A549 (cell line): ENCODE measurements around the gene CADM1. TPM values are rescaled to one million over a fixed set of nuclear protein-coding genes. Genes with fewer than 3 reads are reported as not detected.

Source experiments
- ATAC-seq, 2 experiments: fragments of 200-7000 bp in 1 of 2; fragments of >200 bp in 1 of 2; cut with Nextera tagmentation in 1 of 2; cut with Tn5 transposase in 1 of 2; 3 replicates each; pipeline versions ENCODE4 v1.8.0 to v1.9.1; 2018 to 2020; ENCODE audit warnings: mild to moderate bottlenecking in 1 of 2, moderate library complexity in 1 of 2
- CTCF ChIA-PET: fragments of 300-600 bp; sonication (Branson Sonifier 250); formaldehyde crosslinking; extraction: SDS; loops from one replicate; lab custom pipeline; 2021; ENCODE audit warnings: antibody characterized with exemption, inconsistent platforms; lab: Yijun Ruan, JAX
- POLR2A ChIA-PET: fragments of 350-600 bp; formaldehyde crosslinking; extraction: SDS; loops from one replicate; lab custom pipeline; 2021; ENCODE audit warnings: antibody characterized with exemption, inconsistent platforms; lab: Yijun Ruan, JAX
- DNase-seq, 2 experiments: peaks; one replicate each; pipeline versions ENCODE4 v3.0.0 to v3.0.0-alpha.2; 2011 to 2016; ENCODE audit warnings: low read depth in 1 of 2, low spot score in 1 of 2
- FAIRE-seq: peaks from 2 replicates; lab custom pipeline; 2011; peaks lifted over from hg19 to GRCh38; lab: Jason Lieb, UNC
- H3K27ac ChIP-seq, 2 experiments: fragments of >200 bp; sonication (Bioruptor Twin); formaldehyde crosslinking; 3 replicates each; pipeline ENCODE4 v1.5.1; 2016 to 2017
- H3K4me1 ChIP-seq: fragments of >200 bp; sonication (Bioruptor Twin); formaldehyde crosslinking; 3 replicates; pipeline ENCODE4 v1.6.1; 2016
- H3K4me2 ChIP-seq: fragments of >200 bp; sonication (Bioruptor Twin); formaldehyde crosslinking; 3 replicates; pipeline ENCODE4 v1.6.1; 2016
- H3K4me3 ChIP-seq: fragments of >200 bp; sonication (Bioruptor Twin); formaldehyde crosslinking; 3 replicates; pipeline ENCODE4 v1.5.1; 2016
- H3K9me3 ChIP-seq: fragments of >200 bp; sonication (Bioruptor Twin); formaldehyde crosslinking; 3 replicates; pipeline ENCODE4 v1.6.1; 2016
- CBX2 ChIP-seq: fragments of 200-600 bp; sonication (generic); IDR thresholded peaks from 2 replicates; pipeline ENCODE4 v1.6.1; 2016; ENCODE audit warnings: low read depth, mild to moderate bottlenecking, borderline replicate concordance
- CHD2 ChIP-seq: fragments of 150-350 bp; IDR thresholded peaks from 2 replicates; pipeline ENCODE4 v1.6.1; 2014; ENCODE audit warnings: low read length; ENCODE audit not compliant: partially characterized antibody
- CTCF ChIP-seq: fragments of >200 bp; sonication (Bioruptor Twin); formaldehyde crosslinking; IDR thresholded peaks from 3 replicates; pipeline ENCODE4 v1.5.1; 2016
- E2F6 ChIP-seq: IDR thresholded peaks from 2 replicates; pipeline ENCODE4 v1.6.1; 2012; ENCODE audit warnings: low read depth, borderline replicate concordance
- ELK1 ChIP-seq: fragments of 150-350 bp; IDR thresholded peaks from 2 replicates; pipeline ENCODE4 v1.6.1; 2014; ENCODE audit warnings: low read depth, mild to moderate bottlenecking, low read length
- EP300 ChIP-seq, 2 experiments: fragments of >200 bp; sonication (Bioruptor Twin); formaldehyde crosslinking; IDR thresholded peaks; 2 replicates in 1 of 2; 3 replicates in 1 of 2; pipeline ENCODE4 v1.6.1; 2016 to 2017
- FOXS1 ChIP-seq: fragments of 250-450 bp; sonication (Bioruptor Pico); IDR thresholded peaks from 2 replicates; pipeline ENCODE4 v1.5.0; 2020; ENCODE audit warnings: mild to moderate bottlenecking, moderate library complexity
- GATA3 ChIP-seq: IDR thresholded peaks from 2 replicates; pipeline ENCODE4 v1.6.1; 2012; ENCODE audit warnings: borderline replicate concordance
- HDAC2 ChIP-seq: fragments of 200-600 bp; sonication (generic); IDR thresholded peaks from 2 replicates; pipeline ENCODE4 v1.6.1; 2016
- HMGXB4 ChIP-seq: fragments of 250-450 bp; sonication (Bioruptor Pico); IDR thresholded peaks from 2 replicates; pipeline ENCODE4 v1.5.0; 2021; ENCODE audit warnings: mild to moderate bottlenecking, moderate library complexity, borderline replicate concordance
- HOXB13 ChIP-seq: fragments of 250-450 bp; sonication (Bioruptor Pico); IDR thresholded peaks from 2 replicates; pipeline ENCODE4 v1.5.0; 2020; ENCODE audit warnings: low read depth, mild to moderate bottlenecking, moderate library complexity
- HOXB5 ChIP-seq: fragments of 250-450 bp; sonication (Bioruptor Pico); IDR thresholded peaks from 2 replicates; pipeline ENCODE4 v1.5.0; 2020; ENCODE audit warnings: mild to moderate bottlenecking, moderate library complexity
- JUNB ChIP-seq: fragments of >200 bp; sonication (Bioruptor Twin); formaldehyde crosslinking; IDR thresholded peaks from 2 replicates; pipeline ENCODE4 v1.6.1; 2016
- KDM5A ChIP-seq: fragments of 200-600 bp; sonication (generic); IDR thresholded peaks from 2 replicates; pipeline ENCODE4 v1.6.1; 2016; ENCODE audit warnings: antibody characterized with exemption, mild to moderate bottlenecking
- MAZ ChIP-seq: fragments of 150-350 bp; IDR thresholded peaks from 2 replicates; pipeline ENCODE4 v1.6.1; 2014; ENCODE audit warnings: antibody characterized with exemption, low read depth, low read length, borderline replicate concordance
- NR3C1 ChIP-seq: fragments of >200 bp; sonication (Bioruptor Twin); formaldehyde crosslinking; IDR thresholded peaks from 3 replicates; pipeline ENCODE4 v1.6.1; 2017
- PBX3 ChIP-seq: IDR thresholded peaks from 2 replicates; pipeline ENCODE4 v1.6.1; 2012
- REST ChIP-seq: fragments of 200-600 bp; sonication (generic); IDR thresholded peaks from 2 replicates; pipeline ENCODE4 v1.6.1; 2016; ENCODE audit warnings: antibody characterized with exemption, mild to moderate bottlenecking, moderate library complexity
- RNF2 ChIP-seq: fragments of 200-600 bp; sonication (generic); IDR thresholded peaks from 2 replicates; pipeline ENCODE4 v1.6.1; 2016; ENCODE audit warnings: low read depth, mild to moderate bottlenecking, antibody characterized with exemption, moderate library complexity, borderline replicate concordance
- SMC3 ChIP-seq: fragments of >200 bp; sonication (Bioruptor Twin); formaldehyde crosslinking; IDR thresholded peaks from 3 replicates; pipeline ENCODE4 v1.6.1; 2018; ENCODE audit warnings: inconsistent platforms
- SREBF2 ChIP-seq: fragments of 450-650 bp; IDR thresholded peaks from 2 replicates; pipeline ENCODE4 v1.6.1; 2014; ENCODE audit warnings: mild to moderate bottlenecking, moderate library complexity
- ZC3H11A ChIP-seq: fragments of 450-650 bp; IDR thresholded peaks from 2 replicates; pipeline ENCODE4 v1.6.1; 2014; ENCODE audit warnings: antibody characterized with exemption, mild to moderate bottlenecking
- ZSCAN20 ChIP-seq: fragments of 250-450 bp; sonication (Bioruptor Pico); IDR thresholded peaks from 2 replicates; pipeline ENCODE4 v1.8.0; 2022; ENCODE audit warnings: mild to moderate bottlenecking, moderate library complexity
- WGBS: methylation state at CpG from one replicate; pipeline ENCODE4 v1.1.6; 2017; ENCODE audit errors: missing lambda C conversion rate; 5-methylcytosine and 5-hydroxymethylcytosine counted together
- polyA plus RNA-seq, 4 experiments: library from polyadenylated mRNA; depleted of rRNA in 3 of 4; stranded (reverse); fragments of >200 nt; fragmentation: RNase III in 1 of 4; extraction: RNeasy Plus Mini Kit Qiagen cat#74134 plus additional on column Dnase treatment in 1 of 4; gene quantifications; 2 replicates in 3 of 4; 3 replicates in 1 of 4; pipeline ENCODE4 v1.2.3, GENCODE V29; 2011 to 2017

The CADM1 gene
- polyA plus RNA-seq, 2 of the 4 experiments (the other 2 are of a cell fraction) = 33.4 to 36.7 TPM

GRCh38 chr11:115345840-115346239 is 158.4 kb downstream of the CADM1 start:
- POLR2A ChIA-PET = no interaction called here
- TF ChIP-seq JUNB = no peak
- TF ChIP-seq NR3C1 = no peak
- TF ChIP-seq HMGXB4 (CRISPR knock-in tag) = no peak
- no peak for TF ChIP-seq PBX3
- TF ChIP-seq HDAC2 = no peak
- no peak for TF ChIP-seq E2F6
- TF ChIP-seq GATA3 = no peak
- TF ChIP-seq HOXB13 (CRISPR knock-in tag) = no peak
- no peak for TF ChIP-seq ZSCAN20 (CRISPR knock-in tag)
- no peak for TF ChIP-seq KDM5A
- no peak for TF ChIP-seq REST
- no peak for TF ChIP-seq CHD2
- no peak for TF ChIP-seq RNF2
- TF ChIP-seq HOXB5 (CRISPR knock-in tag) = no peak
- no peak for TF ChIP-seq SREBF2
- TF ChIP-seq MAZ = no peak
- Histone ChIP-seq H3K4me1 (0 out of 3 replicates have a peak, but pooled peaks cover 4% of the 10 kb centered on the region), H3K27ac (no peak overlapping the region), H3K4me2 (no peak overlapping the region), H3K9me3 (no peaks in the 10 kb centered on the region), H3K4me3 (no peak overlapping the region)
- WGBS = 81% methylated on average over 2 of the region's 2 CpGs
- CTCF ChIA-PET = interaction anchor here (1.2 kb wide), 1 partner anchor 21 kb away, joined by 3 read pairs; no protein-coding TSS in a partner anchor
- ATAC-seq (no peak), DNase-seq (no peak), FAIRE-seq (no peak)

- H3K4me3 ChIP-seq = no peak overlapping the region
- H3K9me3 ChIP-seq = no peaks in the 10 kb centered on the region
- H3K27ac ChIP-seq = no peak overlapping the region
- no peak overlapping the region for H3K4me2 ChIP-seq
- FAIRE-seq (no peak), ATAC-seq (no peak), DNase-seq (no peak)
- ChIA-PET CTCF (interaction anchor here (1.0 to 1.2 kb wide), 2 partner anchors 12 to 21 kb away, joined by 3 read pairs; no protein-coding TSS in a partner anchor), POLR2A (no interaction called here)
- 0 out of 3 replicates have a peak, but pooled peaks cover 4% of the 10 kb centered on the region for H3K4me1 ChIP-seq
- TF ChIP-seq FOXS1 (CRISPR knock-in tag) (no peak), HDAC2 (no peak), CBX2 (no peak), ELK1 (no peak), CTCF (no peak), ZC3H11A (no peak), REST (no peak), SMC3 (no peak), EP300 (IDR thresholded peaks at IDR 0.05) (no peak)
These were observed 158.9 kb downstream of the CADM1 start for GRCh38 chr11:115345361-115345760.
